NK-92 (cell line): ENCODE results near the gene MAPK11.

Experiments
- DNase-seq: peaks from one replicate; lab custom pipeline; 2025; ENCODE audit not compliant: unreplicated experiment; lab: John Stamatoyannopoulos, UW

Gene MAPK11

DNA sequence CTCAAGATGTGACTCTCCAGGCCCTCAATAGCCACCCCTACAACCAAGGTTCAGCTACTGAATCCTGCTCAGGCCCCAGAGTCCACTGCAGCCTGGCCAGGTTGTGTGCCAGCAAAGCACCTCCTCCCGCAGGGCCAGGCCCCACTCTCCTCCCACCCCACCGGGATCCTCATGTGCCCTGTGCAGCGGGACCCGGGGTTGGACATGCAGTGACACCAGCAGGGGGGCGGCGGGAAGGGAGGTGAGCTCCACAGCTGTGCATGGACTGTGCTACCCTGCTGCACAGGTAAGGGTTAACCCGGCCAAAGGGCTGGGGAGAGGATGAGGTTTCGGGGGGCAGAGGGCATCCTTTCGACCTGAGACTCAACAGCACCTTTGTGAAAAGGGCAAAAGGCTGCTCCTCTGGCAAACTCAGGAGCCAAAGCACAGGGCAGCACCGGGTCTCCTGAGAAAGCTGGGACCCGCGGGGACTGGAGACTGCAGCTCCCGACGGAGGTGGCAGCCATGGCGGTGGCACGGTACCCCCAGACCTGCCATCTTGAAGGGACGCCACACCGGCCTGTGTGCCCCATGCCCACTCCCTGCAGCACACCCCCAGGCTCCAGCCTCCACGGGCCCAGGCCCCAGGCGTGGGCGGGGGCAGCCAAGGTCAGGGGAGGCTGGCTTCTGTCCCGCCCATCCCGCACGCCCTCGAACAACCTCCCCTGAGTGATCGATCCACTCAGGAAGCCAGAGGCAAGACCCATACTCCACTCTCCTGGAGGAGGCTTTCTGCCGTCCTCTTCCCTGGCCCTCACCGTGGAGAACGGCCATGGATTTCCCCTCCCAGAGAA lies 26.7 kb upstream of the MAPK11 start:
- DNase-seq: no peak

DNA sequence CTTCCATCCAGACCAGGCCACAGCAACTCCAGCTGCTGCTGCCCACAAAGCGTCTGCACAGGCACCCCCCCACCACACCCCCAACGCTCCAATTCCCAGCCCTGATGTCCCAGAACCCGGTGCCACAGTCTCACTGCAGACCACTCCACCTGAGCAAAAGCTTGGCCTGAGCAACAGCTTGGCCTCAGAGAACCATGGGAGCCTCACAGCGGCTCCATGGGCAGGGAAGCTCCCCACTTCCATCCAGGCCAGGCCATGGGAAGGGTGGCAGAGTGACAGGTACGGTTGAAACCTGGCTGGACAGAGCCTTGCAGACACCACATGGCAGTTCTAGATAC lies 24.1 kb upstream of the MAPK11 start:
- DNase-seq: no peak

DNA sequence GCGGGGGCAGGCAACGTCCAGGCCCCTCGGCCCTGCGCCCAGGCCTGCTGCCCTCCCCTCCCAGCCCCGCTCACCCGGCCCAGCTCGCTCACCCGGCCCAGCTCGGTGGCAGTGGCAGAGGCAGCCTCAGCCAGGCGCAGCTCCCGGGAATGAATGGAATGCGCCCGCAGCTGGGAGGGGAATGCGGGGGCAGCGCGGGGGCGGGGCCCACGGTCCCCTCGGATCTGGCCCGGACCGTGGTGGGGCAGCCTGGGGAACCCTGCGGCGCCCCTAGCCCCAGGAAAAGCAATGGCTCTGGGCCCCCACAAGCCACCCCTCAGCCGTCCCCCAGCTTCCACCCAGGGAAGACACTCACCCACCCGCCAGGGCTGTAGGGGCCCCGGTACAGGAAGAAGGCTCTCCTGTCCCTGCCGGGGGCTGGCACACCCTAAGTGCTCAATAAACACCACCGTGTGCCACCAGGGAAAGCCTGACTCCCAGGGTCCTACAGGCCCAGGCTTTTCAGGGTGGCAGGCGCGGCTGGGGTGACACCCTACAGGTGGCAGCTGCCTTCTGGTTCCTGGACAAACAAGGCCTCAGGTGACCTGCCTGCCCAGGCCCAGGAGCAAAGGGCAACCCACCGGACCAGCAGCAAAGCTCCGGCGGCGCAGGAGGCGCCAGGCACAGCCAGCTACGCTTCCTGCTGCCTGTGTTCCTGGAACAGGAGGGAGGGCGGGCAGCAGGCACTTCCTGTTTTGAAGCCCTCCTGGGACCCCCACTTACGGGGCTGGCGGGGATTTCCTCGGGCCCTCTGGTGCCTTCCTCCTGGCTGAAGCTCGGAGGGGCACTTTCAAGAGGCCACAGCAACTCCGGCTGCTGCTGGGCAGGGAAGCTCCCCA lies 23.5 kb upstream of the MAPK11 start:
- DNase-seq: no peak

- DNase-seq: no peak
Observed at GRCh38 chr22:50292643-50293440, 22.7 kb upstream of the MAPK11 start.

DNA sequence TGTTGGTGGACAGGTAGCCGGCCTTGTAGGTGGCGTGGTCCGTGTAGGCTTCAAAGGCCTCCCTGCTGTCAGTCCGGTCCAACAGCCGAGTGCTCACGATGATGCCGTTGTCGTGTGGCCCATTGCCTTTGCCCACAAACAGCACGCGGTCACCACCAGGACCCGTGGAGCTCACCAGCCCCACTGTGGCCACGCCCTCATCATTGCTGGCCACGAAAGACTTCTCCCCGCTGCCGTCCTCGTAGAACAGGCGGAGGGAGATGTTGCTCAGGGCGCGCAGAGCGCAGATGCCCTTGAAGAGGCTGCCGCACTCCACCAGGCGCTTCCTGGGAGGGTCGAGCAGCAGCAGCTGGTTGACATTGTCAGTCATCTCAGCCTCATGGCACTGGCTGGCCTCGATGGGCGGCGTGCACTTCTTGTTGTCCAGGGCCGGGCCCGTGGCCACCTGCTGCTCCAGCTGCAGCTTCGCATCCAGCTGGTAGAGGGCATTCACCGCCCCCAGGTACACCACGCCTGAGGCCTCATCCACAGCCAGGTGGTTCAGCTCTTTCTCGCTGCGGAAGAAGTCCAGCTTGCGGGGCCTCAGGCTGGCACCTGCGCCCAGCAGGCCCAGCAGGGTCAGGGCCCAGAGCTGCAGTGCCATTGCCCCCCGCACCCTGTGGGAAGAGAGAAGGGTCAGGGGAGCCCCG lies 19.9 kb upstream of the MAPK11 start:
- DNase-seq: no peak

DNA sequence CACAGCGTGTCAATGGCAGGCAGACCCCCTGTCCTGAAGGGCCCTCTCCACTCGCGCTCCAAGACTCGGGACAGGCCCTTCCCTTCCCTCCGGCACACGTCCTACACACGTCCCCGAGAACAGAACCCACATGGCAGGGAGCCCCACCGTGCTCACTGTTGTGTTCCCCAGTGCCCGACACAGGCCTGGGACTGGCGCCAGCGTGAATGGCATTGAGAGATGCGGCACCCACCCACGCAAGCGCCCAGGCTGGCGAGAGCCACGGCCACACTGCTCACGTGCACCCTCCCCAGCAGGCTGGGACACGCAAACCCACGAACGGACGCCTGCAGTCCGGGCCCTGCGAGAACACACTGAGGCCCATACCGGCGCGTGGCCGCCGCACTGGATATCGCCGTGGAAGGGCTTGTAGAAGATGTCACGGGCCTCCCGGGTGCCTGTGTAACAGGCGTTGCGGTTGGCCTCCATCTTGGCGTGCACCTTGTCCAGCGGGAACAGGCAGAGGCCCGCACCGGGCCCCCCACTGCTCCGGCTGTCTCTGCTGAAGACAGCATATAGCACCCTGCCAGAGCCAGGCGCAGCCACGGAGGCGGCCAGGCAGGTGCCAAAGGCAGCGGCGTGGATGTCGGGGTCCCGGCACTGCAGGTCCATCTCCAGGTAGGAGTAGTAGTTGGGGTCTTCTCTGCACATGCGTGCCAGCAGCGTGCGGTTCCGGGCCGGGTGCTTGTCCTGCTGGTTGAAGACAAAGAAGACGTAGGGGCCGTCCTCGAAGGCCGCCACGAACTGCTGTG lies 19.2 kb upstream of the MAPK11 start:
- no peak for DNase-seq

GRCh38 chr22:50287731-50288130 lies 17.6 kb upstream of the MAPK11 start:
- no peak for DNase-seq

DNA sequence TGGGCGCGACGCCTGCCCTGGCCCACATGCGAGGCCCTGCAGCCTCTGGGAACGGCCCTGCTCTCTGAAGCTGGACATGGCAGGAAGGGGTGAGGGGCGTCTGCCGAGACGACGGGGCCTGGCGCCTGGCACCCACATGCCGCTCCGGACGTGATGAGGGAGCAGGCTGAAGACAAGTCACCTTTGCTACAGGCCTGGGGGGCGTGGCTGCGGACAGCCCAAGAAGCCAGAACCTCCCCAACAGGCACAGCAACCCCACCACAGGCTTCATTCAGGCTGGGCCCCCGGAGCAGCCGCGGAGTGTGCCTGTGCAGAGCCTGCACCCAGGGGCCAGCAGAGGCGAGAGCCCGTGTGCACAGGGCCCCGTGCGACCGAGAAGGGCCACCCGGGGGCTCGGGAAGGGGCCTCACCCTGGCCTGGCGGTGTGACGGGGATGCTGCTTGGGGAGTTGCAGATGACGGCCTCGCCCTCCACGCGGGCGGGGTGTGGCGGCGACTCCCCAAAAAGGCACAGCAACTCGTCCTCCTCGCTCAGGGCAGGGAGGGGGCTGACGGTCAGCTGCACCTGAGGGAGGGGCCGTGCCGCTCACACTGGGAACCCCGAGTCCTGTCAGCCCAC lies 16.6 kb upstream of the MAPK11 start:
- no peak for DNase-seq

- no peak for DNase-seq
Observed at GRCh38 chr22:50286275-50286674, 16.1 kb upstream of the MAPK11 start.

DNA sequence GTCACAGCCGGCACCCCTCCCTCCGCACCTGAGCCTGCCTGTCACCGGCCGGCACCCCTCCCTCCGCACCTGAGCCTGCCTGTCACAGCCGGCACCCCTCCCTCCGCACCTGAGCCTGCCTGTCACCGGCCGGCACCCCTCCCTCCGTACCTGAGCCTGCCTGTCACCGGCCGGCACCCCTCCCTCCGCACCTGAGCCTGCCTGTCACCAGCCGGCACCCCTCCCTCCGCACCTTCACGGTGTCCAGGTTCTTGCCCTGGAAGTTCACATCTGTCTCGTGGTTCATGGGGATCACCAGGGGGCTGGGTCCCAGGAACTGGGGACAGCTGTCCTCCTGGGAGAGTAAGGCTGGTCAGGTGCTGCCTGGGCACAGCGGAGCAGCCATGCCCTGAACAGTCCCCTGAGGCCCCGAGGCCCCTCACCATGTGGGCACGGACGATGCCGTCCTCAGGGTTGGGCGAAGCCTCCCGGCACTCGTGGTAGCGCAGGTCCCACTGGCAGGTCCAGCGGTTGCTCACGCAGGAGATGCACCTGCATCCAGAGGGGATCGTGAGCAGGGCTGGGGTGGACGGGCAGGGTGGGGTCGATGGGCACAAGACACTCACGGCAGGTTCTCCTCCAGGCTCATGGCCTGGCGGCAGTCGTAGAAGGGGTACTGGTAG lies 15.5 kb upstream of the MAPK11 start:
- no peak for DNase-seq

DNA sequence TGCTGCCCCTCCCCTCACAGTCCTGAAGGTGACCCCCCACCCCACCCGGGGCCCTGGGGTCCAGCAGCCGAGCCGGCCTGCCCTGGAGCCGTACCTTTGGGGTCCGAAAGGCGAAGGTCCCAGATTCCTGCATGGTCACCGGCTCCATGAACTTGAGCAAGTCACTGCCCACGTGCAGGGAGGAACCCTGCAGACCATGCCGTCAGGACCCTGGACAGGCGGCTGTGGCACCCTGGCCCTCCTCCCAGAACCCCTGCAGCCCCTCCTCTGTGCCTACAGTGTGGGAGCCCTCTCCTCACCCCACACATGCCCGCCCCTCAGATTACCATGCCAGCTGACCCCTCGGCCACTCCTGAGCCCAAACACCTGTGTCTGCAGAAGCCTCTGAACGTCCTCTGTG lies 14.3 kb upstream of the MAPK11 start:
- no peak for DNase-seq

DNA sequence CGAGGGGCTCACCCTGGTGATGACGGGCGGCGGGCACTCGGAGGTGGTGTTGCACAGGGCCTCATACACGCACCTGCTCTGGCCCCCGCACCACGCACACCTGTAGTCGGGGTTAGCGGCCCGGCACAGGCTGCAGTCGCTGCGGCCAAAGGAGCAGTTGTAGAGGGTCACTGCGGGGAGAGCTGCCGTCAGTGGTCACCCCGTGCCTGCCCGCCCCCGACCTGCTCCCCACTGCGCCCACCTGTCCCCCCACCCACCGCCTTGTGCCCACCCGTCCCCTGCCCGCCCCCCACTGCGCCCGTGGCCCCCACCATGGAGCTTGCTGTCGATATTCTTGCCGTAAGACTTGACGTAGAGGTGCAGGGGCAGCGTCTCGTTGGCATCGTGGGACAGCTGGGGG lies 13.6 kb upstream of the MAPK11 start:
- no peak for DNase-seq

DNA sequence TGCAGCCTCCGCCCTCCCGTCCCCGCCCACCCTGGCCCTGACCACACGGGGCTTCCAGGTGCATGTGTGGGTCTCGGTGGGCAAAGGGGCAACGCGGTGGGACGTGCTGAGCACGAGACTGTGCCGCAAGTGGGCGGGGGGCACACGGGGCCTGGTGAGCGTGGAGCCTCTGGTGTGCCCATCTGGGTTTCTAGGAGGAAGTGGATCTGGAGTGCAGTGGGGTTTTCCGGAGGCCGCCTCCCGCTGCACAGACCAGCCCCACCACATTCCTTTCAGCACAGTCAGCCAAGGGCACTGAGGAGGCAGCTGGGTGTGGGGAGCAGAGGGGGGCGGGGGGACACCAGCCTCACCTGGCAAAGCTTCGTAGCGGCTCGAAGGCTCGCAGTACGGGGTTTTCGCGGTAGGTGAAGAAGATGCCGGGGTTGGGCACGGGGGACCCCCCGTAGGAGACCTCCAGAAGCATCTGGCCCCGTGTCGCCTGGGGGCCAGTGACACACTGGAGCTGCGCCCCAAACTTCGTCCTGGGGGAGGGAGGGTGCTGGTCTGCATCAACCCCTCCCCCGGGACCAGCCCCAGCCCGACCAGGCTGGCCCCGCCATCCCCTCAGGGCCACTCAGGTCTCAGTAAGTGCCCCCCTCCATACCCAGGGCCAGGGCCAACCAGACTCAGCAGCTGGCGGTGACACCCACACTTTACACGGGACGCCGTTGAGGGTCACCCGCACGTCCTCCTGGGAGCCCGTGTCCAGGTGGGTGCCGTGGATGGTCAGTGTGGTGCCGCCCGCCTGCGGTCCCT lies 12.4 kb upstream of the MAPK11 start:
- no peak for DNase-seq

GRCh38 chr22:50281957-50282356 lies 11.8 kb upstream of the MAPK11 start:
- no peak for DNase-seq

DNA sequence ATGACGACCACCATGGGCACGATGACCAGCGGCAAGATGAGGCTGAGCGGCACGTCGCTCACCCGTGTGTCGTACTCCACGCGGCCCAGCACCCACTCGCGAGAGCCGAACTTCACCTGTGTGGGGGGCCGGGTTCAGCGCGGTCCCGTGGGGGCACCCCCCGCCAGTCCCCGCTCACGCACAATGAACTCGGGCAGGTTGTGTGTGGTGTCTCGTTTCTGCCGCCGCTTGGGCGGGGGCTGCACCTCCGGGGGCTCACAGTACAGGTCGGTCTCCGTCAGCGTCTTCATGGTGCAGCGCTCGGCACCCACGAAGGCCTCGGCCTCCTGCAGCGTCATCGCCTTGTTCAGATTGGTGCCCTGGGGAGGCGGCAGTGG lies 11.2 kb upstream of the MAPK11 start:
- DNase-seq: no peak

GRCh38 chr22:50280708-50281383 lies 10.7 kb upstream of the MAPK11 start:
- DNase-seq: no peak

DNA sequence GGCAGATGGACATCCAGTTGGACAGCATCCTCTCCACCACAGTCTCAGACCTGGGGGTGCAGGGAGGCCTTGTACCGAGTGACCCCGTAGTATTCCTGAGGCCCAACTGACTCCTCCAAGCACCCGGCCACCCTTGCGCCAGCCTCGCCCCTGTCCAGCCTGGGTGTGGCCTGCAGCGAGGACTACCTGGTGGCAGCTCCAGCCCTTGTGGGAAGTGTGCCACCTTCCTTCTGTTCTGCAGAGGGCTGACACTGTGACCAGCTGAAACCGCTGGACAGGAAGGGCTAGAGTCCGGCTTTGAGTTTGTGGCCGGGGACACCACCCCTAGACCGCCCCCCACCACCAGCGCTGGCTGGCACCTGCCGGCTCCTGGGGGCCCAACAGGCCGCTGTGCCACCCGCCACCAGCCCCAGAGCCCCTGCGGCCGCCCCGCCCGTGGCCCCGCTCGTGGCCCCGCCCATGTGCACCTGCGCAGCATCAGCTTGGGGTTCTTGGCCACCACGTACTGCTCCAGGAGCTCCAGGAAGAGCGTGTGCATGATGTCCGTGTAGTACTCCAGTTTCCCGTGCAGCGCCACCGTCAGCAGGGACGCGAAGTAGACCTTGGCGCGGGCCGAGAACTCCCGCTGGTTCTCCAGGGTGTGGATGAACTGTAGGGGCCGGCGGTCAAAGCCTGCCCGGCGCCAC lies 10.0 kb upstream of the MAPK11 start:
- DNase-seq: no peak
